Kidney tubule cell (primary cell): ENCODE results near the gene HOMER2.
"Not testable (repeated sequence)": the region's sequence is repeated elsewhere in the genome, so short reads cannot be mapped to it uniquely, and the experiment has no call there.

Experiments used
- DNase-seq: peaks from one replicate; pipeline ENCODE4 v3.0.0-alpha.2; 2018; ENCODE audit warnings: low spot score

The HOMER2 gene

DNA sequence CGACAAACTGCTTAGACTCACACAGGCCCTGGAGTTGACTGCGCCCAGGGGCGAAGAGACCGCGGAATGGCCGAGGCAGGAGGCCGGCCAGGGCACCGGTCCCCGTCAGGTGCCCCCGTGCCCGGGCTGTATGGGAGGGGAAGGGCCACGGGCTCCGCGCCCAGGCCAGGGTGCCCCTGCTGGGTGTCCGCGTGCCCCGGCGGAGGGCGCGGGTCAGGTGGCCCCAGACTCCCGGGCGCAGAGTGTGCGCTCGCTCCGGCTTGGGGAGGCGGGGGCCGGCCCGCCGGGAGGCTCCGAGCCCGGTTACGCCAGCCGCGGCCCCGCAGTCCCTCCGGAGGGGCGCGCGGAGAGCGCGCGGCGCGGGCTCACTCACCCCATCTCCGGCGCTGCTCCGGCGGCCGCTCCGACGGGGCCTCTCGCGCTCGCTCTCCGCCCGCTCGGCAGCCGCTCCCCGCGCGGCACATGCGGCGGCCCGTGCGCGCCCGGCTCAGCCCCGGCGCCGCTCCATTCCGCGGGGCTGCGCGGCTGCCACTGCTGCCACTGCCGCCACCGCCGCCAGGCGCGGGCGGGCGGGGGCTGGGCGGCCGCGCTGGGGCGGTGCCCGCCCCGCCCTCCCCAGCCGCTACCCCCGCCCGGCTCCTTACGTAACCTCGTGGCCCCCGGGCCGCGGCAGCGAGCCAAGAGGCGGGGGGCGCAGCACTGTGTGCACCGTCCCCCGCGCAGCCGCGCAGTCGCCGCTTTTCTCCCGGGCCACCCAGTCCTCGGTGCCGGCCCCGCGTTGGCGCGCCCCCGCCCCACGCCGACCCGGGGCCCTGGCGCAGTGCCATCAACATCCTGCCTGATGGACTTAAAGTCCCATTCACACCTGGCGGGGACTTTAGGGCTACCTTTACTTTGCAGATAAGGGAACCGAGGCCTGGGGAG lies at the start of gene HOMER2:
Gene HOMER2 (minus strand): TSS at position 563 of the 924 bp plus-strand sequence. CDS start 185 bp downstream, at position 378.
- DNase-seq, result peak; percentile 50

DNA sequence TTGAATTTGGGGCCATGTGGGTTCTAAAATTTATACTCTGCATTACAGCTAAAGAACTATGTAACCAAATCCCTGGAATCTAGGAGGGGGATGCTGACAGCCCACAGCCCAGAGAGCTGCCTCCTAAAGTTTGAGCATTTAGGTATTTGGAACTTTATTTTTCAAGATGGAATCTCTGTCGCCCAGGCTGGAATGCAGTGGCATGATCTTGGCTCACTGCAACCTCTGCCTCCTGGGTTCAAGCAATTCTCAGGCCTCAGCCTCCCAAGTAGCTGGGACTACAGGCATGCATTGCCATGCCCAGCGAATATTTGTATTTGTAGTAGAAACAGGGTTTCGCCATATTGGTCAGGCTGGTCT lies 48.1 kb upstream of the HOMER2 start:
- not testable (repeated sequence) for DNase-seq

DNA sequence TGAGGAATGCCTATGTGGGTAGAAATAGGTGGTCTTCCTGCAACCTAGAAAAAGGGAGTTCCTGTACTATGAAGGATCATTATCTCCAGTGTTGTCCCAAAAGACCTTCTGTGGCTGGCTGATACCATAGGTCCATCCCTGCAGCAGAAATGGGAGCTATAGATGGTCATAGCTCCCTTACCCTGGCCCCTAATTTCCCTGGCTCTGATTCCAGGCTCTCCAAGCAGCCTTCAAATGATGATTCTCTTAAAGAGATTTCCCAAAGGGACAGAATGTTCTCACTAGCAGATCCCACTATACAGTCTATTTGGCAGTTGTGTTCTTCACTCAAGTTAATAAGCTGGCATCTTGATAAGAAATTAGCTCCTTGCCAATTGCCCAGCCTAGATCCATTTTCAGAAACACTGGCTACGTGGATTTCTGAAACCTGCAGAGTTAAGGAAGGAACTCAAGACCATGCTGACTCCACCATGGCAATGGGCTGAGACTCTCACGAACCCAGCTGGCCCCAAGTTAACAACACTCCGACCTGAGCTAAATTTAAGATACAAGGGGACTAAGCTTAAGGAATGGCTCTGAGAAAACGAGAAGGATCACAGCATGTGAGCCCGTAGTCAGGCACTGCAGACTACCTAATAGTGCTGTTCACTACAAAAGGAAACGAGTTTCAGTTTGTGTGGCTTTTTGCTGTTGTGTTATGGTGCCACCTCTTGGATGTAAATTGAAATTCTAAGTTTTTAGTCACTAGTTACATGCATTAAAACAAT lies 47.6 kb upstream of the HOMER2 start:
- peak; percentile 71 for DNase-seq

DNA sequence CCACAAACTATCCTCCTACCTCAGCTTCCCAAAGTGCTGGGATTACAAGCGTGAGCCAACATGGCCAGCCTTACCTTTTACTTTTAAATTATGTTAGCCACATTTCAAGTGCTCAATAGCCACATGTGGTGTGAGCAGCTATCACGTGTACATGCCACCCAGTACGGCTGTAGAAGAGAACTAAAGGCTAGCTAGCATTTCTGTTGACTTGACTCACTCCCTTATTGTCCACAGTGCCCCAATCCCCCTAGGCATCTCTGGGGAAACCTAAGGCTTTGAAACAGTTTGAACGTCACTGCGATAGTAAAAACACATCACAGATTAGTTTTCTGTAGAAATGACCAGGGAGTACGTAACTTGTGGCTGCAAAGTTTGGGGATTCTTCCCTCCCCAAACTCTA lies 46.9 kb upstream of the HOMER2 start:
- no peak for DNase-seq

DNA sequence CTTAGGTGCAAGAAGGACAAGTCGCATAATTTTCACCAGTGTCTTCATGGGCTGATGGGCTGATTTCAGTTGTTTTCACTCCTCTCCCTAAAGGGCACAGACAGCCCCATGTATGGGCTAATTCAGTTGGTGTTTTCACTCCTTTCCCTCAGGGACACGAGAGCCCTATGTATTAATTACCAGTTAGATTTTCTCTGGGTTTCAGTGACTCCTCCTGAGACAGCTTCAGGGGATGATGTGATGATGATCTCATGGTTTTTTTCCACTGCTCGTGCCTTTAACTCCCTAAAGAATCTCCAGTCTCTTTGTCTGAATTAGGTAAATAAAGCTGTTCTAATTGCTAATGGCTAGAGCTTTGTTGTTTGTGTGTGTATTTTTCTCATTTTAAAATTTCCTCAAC lies 43.4 kb upstream of the HOMER2 start:
- DNase-seq, result no peak

DNA sequence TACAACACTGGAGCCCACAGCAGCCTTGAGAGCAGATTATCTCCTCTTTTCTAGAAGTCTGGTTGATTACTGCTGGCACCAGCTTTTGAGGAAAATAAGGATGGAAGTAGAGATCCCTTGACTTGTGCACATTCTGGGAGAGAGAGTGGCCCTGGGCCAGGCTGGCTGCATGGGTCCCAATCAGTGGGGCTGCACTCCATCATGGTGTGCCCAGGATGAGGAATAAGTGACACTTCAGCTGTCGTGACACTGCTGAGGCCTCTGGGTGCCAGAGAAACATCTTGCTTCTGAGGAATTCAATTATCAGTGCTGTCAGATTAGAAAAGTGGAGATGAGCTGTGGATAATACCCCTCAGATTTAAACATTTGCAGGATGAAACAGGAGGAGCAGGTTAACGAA lies 42.6 kb upstream of the HOMER2 start:
- no peak for DNase-seq

DNA sequence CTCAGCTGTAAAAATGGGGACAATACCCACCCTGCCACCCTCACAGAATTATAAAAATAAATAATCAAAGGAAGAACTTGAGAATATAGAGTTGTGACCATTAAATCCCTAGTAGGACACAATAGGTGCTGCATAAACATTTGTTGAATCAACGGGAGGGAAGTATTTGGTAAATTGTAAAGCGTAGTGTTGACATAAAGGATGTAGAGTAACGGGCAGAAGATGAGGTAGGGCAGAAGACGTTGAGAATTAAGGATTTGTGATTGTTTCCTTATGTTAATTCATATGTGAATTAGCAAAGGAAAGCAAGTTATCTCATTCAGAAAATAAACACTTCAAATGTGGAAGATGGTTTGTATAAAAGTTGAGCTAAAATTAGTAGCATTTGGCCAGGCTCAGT lies 40.6 kb upstream of the HOMER2 start:
- no peak for DNase-seq

DNA sequence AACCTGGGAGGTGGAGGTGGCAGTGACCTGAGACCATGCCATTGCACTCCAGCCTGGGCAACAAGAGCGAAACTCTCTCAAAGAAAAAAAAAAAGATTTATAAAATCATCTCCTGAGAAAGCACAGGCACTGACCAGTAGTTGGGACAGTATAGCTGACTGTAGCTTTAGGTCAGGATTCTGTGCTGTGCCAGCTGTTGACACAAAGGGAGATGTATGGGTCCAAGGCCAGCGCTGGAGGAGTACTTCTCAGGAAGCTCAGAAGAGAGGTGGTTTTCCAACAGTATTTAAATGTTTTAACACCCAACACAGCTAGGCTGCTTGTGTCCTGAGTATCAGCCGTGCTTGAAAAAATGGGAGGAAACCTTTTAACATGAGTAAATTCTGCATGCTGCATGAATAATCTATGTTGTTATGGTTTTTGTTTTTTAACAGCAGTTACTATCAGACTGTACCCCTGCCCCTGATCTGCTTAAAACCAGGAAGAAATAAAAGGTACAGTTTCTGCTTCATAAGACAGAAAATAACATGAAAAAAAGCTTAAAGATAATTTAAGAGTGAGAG lies 40.0 kb upstream of the HOMER2 start:
- DNase-seq, result no peak

DNA sequence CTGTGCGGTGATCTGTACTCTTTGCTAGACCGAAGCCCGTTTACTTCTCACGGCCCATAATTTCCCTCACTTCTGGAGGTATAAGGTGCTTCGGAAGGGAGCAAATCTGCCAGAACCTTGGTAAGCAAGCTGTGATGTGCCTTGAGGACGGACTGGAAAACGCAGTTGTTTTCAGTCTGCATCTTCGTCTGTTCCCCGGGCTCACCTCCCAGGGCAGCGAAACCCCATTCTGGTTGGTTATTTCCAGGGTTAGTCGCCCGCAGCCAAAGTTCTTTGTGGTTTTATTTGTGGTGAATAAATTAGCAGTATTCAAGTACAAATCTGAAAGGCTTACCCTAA lies 33.9 kb upstream of the HOMER2 start:
- no peak for DNase-seq

DNA sequence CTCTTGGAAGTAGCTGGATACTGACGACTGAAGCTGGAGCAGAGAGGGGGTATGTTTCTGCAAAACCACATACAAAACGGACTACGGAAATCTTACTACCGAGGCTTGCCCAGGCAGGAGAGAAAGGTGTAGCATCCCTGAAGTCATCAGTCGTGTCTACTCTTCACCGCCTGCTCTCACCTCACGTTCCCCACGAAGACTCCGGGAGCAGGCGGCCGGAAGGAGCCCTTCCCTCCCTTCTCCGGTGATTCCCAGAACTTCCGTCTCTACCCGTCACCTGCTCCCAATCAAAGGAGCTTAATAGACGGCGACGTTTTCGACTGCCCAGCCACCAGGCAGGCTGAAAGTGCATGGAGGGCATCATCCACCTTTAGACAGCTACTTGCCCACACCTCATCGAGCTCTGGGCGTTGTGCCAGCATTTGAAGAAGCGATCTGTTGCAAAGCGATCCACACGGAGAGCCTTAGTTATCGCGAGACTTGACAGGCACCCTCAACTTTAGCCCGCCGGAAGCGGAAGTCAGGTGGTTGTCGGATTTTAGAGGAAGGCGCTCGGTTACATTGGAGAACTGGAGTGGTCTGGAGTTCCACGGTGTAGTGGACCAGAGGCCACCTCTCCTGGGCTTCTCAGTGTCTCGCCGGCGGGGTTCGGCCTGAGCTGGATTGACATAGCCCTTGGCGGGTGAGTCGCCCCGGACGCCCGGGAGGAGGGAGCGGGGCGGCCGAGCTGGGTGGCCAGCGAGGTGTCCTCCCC lies 33.3 kb upstream of the HOMER2 start, which contains the start of gene RAMAC:
Gene RAMAC (plus strand): TSS at position 523 of the 754 bp plus-strand sequence. CDS start 2,809 bp downstream, outside the sequence.
- peak; percentile 98 for DNase-seq

DNA sequence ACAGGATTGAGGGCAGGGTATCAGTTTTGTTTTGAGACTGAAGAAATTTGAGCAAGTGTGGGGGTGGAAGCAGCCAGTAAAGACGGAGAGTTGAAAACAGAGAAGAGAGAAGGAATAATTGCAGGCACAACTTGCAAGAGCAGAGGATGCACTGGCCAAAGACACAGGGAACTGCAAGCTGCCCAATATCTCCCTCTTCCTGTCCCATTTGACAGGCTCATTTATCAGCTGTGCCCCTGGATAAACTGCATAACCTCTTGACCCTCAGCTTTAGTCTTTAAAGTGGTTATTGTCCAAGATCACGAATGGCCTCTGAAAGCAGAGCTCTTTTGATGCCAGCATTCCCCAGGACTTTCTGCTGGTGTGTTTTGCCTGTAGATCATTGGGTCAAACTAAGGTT lies 28.5 kb upstream of the HOMER2 start:
- no peak for DNase-seq

DNA sequence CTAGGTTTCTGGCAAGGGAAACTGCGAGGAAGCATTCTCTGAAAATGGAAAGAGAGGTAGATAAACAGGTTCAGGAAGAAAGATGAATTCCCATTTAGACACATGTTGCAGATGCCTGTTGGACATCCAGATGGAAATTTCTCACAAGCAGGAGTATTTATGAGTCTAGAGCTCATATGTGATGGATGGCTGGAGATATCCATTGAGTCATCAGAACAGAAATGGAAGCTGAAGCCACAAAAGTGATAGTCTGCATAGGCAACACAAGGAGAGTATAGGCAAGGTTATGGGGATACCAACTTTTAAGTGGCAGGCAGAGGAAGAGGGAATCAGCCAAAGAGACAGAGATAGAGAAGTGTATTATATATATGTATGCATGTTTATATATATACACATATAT lies 27.2 kb upstream of the HOMER2 start:
- DNase-seq, result peak; percentile 37

DNA sequence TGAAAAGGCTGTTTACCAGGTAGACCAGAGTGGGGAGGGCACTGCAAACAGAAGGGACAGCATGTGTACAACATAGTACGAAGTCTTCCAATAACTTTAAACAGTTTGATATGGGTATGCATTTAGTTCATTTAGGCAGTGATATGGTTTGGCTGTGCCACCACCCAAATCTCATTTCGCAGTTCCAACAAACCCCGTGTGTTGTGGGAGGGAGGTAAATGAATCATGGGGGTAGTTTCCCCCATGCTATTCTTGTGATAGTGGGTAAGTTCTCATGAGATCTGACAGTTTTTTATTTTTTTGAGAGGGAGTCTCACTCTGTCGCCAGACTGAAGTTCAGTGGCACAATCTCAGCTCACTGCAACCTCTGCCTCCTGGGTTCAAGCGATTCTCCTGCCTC lies 25.9 kb upstream of the HOMER2 start:
- DNase-seq, result no peak

DNA sequence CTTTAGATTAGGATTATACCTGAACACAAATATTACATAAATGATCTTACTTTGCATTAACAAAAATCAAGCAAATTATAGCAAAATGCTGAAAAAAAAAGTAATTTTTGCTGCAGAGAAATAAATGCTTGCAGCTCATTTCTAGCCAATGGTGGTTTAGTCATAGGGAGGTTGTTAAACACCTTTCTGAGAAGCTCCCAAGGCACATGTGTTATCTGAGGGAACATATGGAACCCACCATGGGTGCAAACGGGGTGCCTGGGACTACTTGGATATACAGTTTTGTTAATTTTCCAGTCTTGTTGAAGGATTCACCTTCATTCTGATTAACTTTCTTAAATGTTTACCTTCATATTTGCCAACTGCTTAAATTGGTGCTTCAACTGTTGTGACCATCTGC lies 24.6 kb upstream of the HOMER2 start:
- no peak for DNase-seq

DNA sequence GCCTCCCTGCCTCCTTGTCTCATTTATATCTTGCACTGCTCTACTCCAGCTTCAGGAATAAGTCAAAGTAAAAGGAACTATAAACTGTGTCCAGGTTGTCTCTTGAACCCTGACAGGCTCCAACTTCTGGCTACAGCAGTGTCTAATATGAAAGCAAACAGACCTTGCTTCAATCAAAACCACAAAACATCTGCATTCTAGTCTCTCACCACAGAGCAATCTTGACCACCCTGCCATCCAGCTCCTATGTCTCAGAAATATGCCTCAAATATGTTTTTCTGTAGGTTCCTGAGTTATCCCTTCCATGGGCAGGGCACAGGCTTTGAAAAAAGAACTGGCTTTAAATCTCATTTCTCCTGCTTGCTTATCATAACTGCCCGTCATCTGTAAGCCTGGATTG lies 20.5 kb upstream of the HOMER2 start:
- no peak for DNase-seq

DNA sequence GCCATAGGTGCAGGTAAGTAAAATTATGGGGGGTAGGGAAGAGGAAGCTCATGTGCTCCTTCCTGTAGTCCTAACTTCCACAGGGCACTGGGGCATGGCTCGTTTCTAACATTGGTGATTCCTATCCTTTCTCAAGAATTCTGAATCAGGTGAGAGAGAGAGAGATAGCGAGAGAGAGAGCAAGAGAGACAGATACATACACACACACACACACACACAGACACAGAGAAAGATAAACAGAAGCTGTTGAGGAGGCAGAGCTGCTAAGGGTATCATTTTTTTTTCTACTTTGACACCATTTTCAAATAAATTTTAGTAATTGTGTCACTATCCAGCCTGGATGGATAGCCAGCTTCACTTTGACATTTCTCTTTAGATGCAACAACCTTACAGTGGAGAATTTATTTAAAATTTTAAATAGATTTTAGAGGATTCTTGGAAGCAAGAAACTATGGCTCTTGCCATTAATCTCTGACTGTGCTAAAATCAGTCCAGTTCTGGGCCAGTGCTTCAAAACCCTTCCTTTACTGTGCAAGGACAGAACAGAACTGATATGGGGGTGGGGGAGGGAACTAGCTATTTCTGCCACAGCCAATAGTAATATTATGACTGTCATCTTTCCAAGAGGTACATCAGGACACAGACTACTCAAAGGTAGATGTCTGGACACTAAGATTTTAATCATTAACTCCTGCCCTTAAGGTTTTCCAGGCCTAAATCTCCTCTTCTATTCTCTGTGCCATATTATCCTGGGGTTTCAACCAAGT lies 18.9 kb upstream of the HOMER2 start:
- DNase-seq, result no peak

DNA sequence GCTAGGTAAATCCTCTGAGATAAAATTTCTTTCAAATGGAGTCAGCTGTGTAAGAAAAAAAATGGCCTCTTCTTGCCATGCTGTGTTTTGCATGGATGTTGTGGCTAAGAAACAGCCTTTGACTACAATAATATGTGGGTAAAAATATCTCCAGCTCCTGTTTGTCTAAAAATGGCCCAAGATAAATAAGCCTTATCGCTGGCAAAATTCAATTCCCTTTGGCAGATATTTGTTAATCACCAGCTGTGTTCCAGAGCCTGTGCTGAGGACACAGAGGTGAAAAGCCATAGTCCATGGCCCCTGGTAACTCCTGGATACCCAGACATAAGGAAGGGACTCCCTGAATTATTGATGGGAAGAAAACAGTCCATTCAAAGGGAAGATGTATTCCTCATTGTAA lies 18.2 kb upstream of the HOMER2 start:
- no peak for DNase-seq

DNA sequence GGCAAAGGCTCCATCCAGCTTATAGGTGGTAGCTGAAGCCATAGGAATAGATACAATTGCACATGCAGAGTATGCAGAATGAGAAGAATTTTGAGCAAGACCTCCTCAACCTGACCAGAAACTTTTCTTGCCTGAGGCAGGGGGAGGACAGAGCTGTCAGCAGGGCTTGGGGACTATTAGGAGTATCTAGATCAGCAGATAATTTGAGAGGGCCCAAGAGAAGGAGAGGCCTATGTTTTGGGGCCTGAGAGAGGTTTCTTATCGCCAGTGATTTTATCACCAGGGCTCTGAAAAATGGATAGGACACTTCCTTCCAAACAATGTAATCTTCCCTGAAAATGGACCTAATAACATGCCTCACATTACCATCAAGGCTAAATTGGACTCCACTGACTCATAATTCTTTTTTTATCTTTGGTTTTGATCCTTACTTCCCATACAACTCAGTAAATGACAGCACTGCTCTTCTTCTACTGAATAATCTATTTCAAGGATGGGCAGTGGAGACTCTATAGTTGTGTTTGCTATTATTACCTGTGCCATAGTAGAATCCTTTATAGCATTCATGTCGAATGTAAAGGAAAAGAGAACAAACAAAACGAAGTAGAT lies 17.7 kb upstream of the HOMER2 start:
- no peak for DNase-seq

DNA sequence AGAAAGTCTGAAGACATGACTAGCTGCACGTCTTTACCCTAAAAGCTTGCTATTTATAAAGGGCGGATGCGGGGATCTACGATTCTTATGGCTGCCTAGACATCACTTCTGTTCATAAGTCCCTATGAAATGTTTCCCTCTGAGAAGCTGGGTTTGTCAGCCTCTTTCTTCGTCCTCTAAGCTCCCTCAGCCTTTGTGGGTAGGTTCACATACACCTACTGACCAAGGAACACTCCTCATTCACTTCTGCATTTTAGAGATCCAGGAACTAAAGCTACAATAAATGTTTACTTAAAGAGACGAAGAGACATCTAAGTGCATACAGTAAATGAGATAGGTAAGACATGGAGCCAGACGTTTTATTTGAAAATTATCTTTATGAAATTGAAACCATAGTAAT lies 16.8 kb upstream of the HOMER2 start:
- DNase-seq, result no peak

DNA sequence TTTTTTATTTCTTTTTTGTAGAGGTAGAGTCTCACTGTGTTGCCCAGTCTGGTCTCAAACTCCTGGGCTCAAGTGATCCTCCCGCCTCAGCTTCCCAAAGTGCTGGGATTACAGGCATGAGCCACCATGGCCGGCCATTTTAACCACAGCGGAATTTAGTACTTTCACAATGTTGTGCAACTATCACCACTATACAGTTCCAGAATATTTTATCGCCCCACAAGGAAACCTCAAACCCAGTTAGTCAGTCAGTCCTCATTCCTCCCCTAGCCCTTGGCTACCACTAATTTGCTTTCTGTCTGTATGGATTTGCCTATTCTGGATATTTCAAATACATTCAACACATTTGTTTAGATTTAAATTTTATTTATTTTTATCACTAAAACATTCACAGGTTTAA lies 15.5 kb upstream of the HOMER2 start:
- DNase-seq, result no peak

DNA sequence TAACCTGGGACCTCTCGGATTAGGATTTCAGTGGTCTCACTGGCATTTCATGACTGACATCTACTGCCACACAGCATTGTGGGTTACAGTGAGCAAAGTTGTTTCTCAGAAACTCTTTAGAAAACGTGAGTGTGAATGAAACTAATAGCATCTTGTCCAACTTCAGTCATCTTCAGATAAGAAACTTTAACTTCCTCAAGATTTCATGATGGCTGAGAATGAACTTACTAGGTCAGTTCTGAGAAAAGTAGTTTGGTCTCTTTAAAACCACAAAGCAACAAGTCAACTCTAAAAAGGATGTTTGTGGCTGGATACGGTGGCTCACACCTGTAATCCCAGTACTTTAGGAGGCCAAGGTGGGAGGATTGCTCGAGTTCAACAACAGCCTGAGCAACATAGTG lies 14.2 kb upstream of the HOMER2 start:
- no peak for DNase-seq
